NCI-H1436 treated with DMSO at 0.1 percent for 48 hours (cell line): ENCODE data around the gene UVRAG.

Source experiments
- DNase-seq: peaks from one replicate; lab custom pipeline; 2025; lab: John Stamatoyannopoulos, UW

The UVRAG gene

DNA sequence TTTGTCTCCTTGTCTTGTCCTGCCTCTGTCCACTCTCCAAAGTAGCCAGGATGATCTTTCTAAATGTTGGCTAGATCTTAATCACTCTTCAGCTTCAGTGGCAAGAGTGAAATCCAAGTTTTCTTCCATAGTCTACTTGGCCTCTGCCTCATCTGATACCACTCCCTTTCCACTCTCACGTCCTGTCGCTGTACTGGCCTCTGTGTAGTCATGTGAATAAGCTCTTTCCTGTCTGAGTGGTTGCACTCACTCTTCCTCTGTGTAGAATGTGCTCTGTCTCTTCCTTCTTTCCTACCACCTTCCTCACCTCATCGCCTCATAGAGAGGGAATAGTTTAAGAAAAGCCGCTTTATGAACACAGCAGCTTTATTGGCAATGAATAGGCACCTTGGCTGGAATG, 304.8 kb downstream of the UVRAG start:
- no peak for DNase-seq

DNA sequence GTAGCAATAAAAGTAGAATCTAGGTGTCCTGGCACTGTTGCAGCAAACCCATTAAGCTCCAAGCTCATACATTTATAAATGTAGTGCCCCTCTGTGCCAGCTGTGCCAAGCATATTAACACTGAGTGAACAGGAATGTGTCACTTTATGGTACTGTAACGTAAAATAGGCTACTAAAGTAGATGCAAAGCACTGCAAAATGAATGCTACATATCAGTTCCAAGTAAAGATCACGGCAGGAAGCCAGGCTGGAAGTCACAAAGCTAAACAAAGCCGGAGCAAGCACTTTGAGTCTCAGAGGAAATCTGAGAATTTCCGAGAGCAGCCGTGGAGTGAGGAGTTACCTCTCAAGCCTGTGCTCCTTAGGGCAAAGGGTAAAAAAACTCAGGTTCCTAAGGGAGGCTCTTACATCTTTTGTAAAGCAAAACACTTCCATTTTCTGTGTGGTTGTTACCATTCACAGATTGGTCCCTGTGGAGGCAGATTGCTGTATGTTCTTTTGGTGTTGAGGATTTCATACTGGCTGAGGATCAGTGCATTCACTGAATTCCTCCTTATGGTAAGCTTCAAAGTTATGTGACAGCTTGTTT, 305.6 kb downstream of the UVRAG start:
- DNase-seq: no peak

DNA sequence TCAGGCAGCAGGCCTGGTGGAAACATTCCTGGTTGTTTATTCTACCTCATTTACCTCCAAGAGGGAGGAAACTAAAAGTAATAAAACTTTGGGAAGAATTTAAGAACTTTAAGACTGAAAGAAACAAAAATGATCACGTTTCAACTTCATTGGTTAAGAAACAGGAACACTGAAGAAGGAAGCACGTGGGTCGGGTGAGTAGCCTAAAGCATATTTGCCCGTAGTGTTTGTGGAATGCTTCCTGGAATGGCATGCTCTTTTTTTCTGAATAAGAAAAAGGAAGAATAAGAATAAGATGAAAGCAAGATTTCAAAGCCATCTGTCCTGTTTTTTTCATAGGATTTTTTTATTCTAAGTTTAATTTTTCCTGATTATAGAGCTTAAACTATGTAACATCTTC, 308.2 kb downstream of the UVRAG start:
- no peak for DNase-seq

DNA sequence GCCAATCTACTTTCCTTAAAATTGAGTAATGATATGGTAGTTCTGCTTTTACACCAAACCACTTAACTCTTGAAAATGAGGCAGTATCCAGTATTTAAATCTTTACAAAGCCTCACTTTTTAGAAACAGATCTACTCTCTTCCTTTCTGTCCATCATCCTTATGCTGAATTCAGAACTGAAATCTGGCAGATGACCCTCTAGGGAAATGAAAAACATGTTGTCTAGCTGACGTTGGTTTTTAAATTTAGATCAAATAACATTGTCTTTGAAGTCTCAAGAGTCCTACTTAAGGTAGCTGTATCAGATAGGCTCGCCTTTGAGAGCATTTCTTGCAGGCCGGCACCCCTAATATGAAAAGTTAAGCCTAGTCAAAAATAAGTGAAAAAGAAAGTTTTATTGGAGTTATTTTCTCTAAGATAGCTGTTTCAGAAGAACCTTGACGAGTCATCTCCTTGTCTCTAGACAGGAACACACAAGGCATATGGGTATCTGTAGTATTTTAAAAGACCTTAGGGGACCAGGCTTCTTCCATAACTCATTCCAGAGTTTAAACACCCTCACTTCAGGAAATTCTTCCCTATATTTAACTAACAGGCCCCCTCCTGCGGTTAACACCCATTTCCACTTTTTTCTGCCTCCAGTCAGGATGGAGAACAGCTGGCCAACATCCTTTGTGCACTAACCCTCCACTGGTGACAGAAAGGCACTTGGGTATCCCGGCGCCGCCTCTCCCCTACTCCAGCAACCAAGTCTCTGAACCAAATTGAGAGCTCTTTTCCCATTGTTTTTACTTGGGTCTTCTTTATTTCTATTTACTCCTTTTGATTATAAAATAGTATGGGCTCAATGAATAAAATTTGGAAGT, 310.1 kb downstream of the UVRAG start:
- no peak for DNase-seq

DNA sequence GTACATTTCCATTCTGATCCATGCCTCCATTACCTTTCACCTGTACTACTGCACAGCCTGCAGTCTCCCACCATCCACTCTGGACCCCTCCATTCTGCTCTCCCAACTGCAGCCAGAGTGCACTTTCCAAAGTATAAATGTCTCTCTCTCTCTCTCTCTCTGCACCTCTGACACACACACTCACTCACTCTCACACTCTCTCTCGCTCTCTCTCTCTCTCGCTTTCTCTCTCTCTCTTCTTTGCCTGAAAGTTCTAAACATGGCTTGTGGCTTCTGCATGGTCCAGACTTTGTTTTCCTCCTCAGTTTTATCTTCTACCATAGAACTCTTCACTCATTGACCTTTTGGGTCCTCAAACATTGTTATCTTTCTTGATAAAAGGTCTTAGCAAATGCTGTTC, 314.7 kb downstream of the UVRAG start:
- no peak for DNase-seq

DNA sequence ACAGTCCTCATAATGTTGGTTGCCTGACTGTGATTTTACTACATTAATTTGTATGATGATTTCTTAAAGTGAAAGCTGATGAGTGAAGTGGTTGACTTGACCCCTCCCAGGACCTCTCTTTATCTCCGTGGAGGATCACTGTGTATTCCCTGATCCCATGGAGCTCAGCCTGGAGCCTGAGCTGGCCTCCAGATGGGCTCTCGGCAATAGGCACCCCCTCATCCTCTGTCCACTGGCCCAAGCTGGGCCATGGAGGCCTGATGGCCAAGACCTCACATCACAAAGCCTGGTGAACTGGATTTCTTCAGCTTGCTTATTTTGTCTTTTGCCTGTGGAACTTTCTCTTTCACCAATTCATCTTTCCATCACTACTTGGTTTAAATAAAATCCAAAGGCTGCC, 316.1 kb downstream of the UVRAG start:
- no peak for DNase-seq

DNA sequence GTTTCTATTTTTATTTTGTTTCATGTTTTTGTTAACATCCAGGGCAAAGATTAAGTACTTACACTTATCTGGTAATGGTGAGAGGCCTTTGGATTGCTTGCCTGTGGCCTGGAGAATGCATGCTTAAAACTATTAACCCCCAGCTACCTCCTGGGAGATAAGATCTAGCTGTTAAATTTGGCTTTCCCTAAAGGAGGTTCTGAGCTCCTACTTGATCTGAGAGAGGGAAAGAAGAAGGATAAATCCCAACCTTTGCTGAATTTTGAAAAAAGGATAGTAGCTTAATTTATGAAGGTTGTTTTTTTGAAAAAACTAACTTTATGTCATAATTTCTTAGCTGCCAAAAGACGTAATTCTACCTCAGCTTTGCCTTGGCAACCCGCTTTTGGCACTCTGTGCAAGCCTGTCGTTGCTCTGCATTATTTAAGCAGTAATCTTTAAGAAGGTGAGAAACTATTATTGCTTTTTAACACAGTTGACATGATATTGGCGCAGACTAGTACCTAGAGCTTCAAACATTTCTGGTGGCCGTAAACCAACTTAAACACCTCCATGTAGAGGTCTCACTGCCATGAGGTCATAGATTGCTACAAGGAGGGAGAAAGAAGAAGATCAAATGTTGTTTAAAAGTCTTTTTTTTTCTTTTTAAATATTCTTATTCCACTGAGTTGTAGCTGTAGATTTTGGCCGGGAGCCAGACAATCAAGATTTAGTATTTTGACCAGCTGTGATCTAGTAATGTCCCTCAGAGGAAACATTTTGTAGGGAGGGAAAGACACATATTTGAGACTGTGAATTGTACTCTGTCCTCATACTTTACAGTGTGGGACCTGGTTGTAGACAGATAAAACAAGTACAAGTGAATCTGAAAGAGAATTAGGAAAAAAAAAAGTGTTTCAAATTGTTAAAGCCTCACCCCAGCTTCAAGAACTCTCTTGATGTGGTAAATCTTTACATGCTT, 316.9 kb downstream of the UVRAG start:
- no peak for DNase-seq

DNA sequence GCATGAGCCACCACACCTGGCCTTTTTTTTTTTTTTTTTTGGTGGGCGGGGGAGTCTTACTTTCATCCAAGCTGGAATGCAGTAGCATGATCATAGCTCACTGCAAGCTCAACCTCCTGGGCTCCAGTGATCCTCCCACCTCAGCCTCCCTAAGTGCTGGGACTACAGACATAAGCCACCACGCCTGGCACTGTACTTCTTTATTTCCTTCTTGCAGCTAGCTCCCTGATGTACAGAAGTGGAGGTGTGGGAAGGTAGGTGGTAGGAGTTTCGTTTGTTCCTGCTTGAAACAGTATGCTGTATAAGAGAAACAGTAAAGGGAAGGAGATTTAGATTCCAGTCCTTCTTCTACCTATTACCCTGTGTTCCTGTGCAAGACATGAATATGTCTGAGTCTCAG, 319.2 kb downstream of the UVRAG start:
- no peak for DNase-seq

DNA sequence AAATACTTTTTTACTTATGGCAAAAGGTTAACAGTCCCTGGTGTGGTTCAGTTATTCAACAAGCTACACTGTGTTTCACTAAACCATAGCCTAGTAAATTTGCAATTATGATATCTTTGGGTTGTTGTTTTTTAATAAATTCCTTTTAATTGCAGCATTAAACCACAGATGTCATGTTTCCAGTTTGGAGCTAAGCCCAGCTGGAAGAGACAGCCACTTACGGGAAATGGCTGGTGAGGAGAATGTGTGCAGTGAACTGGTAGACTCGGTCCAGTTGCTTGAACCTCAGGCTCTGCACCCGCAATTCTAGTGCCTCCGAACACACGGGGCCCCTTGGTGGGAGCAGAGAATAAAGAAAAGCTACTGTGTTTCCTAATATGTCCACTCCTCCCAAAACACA, 320.5 kb downstream of the UVRAG start:
- no peak for DNase-seq

DNA sequence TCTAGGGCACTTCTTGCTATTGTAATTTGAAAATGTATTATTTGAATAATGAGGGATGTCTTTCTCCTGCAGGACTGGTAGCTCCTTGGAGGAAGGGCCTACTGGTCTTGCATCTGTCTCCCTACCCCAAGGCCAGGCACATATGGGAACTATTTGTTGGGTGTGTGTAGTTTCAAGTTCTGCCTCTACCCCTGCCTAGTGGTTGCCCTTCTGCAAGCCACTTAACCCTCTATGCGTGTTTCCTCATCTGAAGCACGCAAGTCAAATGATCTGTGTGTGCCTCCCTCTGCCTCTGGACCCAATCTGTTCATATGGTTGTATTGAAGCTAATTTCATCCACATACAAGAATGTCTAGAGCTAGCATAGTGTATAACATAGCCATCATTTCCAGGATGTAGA, 324.3 kb downstream of the UVRAG start:
- DNase-seq: no peak

DNA sequence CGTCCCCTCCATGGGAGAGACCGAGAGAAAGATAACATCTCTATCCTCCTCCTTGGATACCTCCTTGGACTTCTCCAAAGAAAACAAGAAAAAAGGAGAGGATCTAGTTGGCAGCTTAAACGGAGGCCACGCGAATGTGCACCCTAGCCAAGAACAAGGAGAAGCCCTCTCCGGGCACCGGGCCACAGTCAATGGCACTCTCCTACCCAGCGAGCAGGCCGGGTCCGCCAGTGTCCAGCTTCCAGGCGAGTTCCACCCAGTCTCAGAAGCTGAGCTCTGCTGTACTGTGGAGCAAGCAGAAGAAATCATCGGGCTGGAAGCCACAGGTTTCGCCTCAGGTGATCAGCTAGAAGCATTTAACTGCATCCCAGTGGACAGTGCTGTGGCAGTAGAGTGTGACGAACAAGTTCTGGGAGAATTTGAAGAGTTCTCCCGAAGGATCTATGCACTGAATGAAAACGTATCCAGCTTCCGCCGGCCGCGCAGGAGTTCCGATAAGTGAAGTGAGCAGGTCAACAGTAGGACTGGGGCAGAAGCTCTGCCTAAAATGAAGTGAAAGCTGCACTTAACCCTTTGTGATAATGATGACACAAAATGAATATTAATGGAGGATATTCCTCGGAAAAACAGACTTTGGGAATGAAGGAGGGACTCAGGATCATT, 326.0 kb downstream of the UVRAG start:
- no peak for DNase-seq

DNA sequence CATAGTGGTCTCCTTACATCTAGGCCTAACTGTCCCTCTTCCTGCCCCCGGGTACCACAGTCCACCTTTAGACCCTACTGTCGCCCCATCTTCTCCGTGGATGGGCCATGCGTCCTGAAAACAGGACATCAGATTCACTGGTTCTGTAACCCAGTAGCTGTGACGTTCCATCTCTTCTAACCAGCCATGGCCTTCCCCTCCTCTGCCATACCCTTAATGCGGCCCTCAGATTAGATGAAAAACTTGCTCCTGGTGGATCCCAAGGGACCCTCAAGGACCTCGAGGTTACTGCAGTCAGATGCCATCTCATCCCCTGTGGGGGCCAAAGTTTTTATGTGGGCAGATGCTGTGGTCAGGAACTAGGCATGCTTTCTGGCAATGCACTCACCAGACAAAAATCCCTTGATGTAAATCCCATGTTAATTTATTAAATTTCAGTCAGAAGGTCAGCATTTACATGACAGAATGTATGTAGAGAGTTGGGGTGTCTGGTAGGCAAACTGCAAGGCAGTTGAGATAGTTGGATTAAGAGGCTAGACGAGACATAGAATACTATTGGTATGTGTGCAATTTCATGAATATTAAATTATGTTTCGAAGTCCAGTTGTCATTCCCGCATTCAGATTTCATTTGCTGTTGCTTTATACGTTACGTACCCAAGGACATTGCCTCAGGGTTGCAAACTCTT, 327.0 kb downstream of the UVRAG start:
- no peak for DNase-seq

DNA sequence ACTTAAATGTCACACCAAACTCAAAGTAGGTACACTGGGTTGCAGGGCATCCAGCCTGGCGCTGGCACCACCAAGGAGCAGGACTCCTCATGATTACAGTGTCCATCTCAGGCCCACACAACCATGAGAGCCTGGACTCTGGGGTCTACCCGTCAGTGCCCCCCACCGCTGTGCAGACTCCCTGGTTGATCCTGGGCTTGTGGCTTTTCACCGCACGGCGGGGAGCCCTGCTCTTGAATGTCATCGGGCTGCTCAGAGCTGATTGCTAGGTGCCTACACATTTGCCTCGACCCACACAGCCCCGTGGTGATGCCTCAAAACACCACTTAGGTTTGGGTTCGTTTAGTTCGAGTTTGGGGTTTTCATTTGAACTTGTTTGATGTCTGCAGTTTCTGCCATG, 328.3 kb downstream of the UVRAG start:
- DNase-seq: no peak

DNA sequence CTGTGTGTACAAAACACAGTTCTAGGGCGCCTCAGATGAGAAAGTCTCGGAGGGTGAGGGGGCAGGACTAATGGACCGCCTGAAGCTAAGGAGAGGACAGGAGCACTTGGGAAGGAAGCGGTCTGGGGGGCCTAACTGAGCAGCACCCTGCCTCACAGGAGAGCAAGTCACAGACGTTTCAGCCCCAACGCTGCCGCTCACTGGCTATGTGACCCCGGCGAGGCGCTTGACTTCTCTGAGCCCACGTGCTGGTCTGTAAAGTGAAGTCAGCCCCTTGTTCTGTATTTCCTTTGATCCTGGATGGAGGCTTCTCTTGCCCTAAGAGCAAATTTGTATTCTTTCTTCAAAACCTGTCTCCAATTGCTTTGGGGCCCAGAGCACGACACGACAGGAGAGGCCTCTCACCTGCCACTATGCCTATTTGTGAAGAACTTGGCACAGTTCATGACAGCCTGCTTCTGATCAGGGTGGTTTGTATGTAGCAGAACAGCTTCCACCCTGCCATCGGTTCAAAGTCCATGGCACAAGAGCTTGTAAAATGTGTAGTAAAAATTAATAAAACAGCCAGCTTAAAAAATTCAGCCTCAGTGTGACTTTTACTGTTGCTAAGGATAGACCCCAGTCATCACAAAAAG, 332.2 kb downstream of the UVRAG start:
- DNase-seq: no peak

DNA sequence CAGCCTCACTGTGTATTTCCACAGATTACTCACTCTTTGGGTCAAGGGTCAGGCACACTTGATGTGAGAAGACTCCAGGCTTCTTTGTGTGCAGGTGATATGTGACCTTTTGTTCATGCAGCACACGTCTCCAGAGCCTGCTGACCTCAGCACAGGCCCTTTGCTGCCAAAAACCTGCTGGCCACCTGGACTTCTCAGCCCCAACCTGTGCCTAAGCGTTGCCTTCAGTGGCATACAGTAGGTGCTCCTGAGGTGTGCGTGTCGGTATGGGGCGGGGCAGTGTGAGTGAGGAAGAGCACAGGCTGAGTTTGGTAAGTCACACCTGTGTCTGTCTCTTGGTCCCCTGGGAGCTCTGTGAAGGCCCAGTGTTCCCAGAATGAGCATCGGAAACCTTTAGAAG, 333.2 kb downstream of the UVRAG start:
- DNase-seq: no peak

DNA sequence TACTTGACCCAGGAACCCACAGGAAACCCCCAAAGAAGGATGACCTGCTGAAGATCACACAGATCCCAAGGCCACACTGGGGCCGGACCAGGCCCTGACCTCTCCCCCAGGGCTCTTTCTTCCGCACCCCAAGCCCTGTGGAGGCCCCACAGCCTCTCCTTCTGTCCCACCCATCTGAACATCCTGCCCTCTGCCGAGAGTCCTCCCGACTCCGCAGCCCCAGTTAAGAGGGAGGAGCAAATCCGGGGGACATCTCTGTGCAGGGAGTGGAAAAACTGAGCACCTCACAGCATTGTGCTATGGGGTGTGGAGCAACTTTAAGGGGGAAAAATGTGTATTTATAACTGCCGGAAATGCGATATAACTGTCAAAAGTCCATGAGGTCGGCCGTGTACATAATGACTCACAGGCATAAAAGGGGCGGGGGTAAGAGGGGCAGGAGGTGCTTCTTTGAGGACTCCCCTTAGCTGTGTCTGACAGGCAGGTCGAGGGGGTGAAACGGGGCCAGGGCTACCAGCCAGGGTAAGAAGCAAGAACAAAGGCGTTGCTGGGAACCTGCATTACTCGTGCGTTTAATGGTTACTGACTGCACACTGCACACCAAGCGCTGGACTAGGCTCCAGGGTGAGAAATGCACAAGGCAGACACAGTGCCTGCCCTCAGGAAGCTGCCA, 334.1 kb downstream of the UVRAG start:
- no peak for DNase-seq

DNA sequence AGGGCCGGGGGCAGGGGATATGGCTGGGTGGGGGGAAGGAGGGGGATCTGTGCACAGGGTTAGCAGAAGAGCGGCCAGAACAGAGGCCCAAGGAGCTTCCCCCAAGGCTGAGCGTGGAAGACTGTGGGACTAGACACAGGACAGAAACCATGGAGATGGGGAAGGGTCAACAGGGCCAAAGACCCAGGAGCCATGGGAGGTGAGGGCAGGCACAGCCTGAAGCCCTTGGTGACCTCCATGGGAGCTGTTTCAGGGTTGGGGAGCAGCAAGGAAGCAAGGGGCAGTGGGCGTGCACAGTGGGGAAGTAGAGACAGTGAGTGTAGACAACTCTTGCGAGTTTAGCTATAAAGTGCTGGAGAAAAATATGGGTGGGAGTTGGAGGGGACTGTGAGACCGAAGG, 334.7 kb downstream of the UVRAG start:
- no peak for DNase-seq

DNA sequence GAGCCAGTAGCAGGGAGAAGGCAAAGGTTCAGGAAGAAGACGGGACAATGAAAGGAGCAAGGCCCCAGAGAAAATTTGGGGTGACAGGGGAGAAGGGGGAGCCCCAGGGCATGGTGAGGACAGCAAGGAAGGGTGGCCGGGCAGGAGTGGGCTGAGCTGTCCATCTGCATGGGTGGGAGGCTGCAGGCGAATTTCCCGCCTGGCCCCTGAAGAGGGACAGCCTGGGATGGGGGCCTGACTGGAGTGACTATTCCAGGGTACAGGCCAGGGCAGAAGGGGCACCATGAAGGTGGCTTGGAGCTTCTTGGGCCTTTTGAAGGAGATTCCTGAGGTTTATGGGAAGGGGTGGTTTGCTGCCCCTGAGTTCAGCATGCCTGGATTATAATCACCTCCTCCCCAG, 335.1 kb downstream of the UVRAG start:
- no peak for DNase-seq

DNA sequence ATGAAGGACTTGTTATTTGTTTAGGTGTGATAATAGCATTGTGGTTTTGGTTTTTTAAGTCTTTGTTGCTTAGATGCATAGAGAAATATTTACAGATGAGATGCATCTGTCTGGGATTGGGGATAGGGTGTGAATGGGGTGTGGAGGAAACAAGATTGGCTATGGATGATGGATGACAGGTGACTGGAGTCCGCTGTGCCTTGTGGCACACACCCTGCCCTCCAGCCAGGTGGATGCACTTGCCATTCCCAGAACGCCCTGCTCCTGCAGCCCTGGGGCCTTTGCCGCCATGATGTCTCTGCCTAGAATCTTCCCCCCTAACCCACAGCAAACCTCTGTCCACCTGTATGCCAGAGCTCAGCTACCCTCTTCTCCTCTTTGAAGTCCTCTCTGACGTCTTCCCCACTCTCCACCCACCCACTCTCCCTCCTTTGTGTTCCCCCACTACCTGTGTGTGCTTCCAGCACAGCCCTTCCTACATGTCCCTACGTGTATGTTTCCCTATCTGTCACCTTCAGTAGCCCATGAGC, 336.6 kb downstream of the UVRAG start:
- DNase-seq: no peak

DNA sequence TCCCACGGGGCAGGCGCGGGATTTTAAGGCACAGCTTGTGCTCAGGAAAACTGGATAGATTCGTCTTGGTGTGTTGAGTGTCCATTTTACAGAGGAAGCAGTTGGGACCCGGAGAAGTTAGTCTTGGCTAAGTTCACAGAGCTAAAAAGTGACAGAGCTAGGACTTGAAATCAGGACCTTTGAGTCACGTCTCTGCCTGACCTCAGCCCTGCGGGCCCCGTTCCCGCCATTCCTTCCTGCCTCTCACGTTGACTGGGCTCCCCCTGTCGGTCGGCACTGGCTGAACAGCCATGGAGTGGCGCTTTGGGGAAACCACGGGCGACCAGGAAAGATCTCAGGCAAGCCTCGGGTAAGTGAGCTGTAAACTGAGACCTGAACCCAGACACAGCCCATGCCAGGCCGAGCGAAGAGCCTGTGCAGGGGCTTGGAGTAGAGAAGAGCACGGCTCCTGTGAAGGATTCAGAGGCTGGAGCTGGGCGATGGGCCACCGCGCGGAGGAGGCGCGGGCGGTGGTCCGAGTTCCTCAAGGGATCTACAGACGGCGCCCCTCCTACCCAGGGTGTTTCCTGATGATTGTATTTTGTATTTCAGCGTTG, 337.2 kb downstream of the UVRAG start:
- DNase-seq: no peak
